NCI-H1092 treated with DMSO at 0.1 percent for 48 hours (cell line): Measurements from ENCODE around the gene NEK8.
"Not testable (repeated sequence)": the region's sequence is repeated elsewhere in the genome, so short reads cannot be mapped to it uniquely, and the experiment has no call there.

ENCODE experiments used
- DNase-seq: peaks from one replicate; lab custom pipeline; 2025; lab: John Stamatoyannopoulos, UW

The NEK8 gene

DNA sequence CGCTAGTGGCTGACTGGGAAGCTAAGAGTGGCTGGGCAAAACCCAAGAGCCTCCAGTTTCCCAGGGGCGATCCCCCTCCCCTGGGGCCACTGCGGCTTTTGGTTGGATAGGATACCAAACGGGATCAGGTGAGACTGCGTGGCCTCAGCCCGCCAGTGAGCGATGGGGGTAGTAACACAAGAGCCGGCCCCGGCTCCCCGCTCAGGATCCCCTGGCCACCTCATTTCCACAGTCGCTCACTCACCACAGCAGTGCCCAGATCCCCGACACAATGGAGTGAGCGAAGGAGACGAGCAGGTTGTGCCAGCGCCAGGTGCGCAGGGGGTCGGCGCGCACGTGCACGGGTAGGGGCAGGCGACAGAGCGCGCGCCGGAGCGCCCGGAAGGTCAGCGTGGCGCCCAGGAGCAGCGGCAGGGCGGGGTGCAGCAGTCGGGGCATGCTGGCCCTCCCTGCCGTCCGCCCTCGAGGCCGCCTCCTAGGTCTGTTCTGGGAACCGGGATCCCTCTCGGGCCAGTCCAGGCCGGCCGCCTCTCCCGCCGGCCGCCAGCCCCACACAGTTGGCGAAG lies 2.8 kb upstream of the NEK8 start:
- DNase-seq: peak; percentile 78

DNA sequence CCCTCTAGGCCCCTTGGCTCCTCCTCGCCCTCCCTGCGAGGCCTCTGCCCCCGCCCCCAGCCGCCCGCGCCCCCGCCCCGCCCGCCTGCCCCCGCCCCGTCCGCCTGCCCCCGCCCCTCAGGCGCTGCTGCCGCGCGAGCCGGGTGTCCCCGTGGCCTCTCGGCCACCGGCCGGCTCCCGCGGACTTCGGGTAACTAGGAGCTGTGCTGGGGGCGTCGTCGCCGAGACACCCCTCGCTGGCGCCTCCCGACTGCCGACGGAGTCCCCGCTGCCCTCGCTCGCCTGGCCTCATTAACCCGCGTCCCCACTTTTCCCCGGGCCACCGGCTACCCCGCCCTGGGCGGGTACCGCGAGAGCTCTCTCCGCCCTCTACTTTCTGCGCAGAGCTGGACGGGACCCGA lies 2.4 kb upstream of the NEK8 start, which contains the start of gene TLCD1:
Gene TLCD1, minus strand, starts transcription at position 8 of the 401 bp plus-strand sequence. CDS start 136 bp downstream, outside the sequence.
- peak; percentile 69 for DNase-seq

DNA sequence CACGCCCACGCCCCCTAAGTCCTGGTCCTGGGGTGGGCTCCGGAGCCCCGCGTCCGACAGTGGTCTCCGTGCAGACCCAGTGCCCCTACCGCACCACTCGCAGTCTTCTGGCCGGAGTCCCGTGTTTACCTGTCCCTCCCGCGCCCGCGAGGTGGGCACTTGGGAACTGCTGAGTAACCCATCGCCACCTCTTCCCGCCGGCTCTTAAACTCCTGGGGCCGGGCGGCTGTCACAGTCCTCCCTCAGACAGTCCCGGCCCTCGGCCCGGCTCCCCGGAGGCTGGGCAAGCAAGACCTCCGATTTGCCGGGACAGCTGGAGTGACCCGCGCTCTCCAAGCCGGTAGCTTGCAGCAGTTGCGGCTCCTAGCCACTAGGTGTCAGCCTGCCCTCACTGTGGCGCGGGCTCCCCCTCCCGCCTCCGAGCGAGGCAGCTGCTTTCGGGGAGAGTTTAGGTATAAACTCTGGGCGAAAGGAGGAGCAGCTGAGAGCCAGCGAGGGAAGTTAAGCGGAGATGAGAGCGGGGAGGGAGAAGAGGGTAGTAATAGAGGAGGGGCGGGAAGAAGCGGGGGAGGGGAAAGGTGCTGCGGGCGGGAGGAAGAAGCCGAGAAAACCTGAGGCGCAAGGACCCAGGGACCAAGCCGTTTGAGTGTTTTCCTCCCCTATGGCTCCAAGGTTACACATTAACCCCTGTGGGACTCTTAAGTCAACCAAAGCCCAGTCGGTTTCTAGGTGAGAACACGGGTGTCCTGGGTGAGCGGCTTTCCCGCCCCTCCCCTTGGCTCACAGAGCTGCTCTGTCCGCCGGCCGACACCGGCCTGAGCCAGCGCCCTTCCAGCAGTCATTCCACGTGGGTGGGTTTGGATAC lies 1.7 kb upstream of the NEK8 start:
- peak; percentile 89 for DNase-seq

DNA sequence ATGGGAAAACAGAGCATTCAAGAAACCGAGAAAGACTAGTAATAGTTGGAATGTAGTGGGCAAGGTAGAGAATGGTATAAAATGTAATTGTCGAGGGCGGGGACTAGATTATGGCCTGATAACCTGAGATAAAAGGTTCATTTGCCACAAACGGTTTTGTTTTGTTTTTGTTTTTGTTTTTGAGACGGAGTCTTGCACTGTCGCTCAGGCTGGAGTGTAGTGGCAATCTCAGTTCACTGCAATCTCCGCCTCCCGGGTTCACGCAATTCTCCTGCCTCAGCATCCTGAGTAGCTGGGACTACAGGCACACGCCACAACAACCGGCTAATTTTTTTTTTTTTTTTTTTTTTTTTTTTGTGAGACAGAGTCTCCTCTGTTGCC lies 1.4 kb downstream of the NEK8 start:
- no peak for DNase-seq

DNA sequence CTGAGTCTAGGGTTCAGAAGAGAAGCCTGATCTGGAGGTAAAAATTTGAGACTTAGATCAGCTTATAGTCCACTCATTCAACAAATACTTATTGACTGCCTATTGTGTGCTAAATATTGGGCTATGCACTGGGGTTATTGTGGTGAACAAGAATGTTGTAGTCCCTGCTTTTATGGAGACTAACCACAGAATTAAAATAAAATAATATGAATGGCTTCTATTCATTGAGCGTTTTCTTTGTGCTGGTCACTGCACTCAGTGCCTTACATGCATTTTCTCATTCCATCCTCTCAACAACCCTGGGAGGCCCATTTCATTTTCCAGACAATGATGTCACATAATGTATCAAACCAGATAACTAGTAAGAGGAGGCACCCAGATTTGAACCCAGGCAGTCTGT lies 4.8 kb downstream of the NEK8 start:
- DNase-seq: no peak

DNA sequence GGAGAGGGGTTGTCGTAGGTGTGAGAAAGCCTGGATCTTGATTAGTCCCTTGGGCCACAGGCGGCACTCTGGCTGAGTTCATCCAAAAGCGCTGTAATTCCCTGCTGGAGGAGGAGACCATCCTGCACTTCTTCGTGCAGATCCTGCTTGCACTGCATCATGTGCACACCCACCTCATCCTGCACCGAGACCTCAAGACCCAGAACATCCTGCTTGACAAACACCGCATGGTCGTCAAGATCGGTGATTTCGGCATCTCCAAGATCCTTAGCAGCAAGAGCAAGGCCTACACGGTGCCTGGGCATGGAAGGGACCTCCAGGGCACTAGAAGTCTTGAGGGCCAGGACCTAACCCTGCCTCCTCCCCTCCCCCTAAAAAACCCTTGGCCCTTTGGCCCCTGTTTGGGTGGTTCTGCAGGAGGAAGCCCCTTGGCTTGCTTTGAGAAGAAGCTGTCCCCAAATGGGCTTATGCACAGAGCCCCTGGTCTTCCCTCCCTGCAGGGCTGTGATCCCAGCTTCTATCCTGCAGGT lies 6.2 kb downstream of the NEK8 start:
- DNase-seq: no peak

DNA sequence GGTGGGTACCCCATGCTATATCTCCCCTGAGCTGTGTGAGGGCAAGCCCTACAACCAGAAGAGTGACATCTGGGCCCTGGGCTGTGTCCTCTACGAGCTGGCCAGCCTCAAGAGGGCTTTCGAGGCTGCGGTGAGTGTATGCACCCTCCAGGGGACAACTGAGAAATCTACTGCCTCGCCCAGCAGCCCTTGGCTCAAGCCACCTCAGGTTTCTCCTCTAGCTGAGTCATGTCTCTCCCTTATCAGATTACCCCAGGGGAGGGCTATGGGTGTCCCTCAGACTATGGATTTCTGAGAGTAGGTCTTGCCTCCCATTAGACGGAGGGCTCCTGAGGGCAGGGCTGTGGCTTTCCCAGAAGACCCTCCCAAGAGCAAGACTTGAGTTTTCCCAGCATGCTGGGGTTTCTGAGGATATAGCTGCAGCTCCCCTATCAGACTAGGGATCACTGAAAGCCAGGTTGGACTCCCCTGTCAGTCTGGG lies 6.7 kb downstream of the NEK8 start:
- no peak for DNase-seq

DNA sequence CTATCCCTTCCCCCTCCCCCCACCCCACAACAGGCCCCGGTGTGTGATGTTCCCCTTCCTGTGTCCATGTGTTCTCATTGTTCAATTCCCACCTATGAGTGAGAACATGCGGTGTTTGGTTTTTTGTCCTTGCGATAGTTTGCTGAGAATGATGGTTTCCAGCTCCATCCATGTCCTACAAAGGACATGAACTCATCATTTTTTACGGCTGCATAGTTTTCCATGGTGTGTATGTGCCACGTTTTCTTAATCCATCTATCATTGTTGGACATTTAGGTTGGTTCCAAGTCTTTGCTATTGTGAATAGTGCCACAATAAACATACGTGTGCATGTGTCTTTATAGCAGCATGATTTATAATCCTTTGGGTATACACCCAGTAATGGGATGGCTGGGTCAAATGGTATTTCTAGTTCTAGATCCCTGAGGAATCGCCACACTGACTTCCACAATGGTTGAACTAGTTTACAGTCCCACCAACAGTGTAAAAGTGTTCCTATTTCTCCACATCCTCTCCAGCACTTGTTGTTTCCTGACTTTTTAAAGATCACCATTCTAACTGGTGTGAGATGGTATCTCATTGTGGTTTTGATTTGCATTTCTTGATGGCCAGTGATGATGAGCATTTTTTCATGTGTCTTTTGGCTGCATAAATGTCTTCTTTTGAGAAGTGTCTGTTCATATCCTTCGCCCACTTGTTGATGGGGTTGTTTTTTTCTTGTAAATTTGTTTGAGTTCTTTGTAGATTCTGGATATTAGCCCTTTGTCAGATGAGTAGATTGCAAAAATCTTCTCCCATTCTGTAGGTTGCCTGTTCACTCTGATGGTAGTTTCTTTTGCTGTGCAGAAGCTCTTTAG lies 7.6 kb downstream of the NEK8 start:
- not testable (repeated sequence) for DNase-seq

DNA sequence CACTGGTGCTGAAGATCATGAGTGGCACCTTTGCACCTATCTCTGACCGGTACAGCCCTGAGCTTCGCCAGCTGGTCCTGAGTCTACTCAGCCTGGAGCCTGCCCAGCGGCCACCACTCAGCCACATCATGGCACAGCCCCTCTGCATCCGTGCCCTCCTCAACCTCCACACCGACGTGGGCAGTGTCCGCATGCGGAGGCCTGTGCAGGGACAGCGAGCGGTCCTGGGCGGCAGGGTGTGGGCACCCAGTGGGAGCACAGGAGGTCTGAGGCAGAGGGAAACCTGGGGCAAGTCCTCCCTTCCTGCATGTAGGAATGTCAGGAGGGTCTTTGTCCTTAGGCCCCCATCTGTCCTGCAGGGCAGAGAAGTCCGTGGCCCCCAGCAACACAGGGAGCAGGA lies 8.7 kb downstream of the NEK8 start:
- no peak for DNase-seq

DNA sequence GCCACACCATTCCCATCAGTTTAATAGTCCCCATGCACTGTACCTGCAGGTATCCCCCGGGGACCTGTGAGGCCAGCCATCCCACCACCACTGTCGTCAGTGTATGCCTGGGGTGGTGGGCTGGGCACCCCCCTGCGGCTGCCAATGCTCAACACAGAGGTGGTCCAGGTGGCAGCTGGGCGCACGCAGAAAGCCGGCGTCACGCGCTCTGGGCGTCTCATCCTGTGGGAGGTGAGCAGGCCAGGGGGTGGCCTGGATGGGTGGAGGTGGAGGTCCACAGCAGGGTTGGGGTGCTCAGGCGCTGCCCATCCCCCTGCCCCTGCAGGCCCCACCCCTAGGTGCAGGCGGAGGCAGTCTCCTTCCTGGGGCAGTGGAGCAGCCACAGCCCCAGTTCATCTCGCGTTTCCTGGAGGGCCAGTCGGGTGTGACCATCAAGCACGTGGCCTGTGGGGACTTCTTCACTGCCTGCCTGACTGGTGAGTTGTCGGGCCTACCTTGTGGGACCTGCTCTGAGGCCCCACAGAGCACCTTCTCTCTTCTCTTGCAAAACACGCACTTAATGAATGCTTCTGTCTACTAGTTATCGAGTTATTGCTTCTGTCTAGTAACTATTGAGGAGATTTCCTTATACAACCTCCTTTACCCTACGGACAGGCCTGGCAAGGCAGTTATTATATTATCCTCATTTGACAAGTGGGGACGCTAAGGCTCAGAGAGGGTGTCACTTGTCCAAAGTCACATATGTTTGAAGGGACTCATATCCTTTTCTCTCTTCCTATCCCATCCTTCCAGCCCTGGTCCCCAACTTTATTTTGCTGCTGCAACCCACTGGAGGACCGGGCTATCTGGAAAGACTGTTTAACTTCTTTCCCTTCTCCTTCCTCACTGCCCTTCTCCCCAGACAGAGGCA lies 9.4 kb downstream of the NEK8 start:
- no peak for DNase-seq

DNA sequence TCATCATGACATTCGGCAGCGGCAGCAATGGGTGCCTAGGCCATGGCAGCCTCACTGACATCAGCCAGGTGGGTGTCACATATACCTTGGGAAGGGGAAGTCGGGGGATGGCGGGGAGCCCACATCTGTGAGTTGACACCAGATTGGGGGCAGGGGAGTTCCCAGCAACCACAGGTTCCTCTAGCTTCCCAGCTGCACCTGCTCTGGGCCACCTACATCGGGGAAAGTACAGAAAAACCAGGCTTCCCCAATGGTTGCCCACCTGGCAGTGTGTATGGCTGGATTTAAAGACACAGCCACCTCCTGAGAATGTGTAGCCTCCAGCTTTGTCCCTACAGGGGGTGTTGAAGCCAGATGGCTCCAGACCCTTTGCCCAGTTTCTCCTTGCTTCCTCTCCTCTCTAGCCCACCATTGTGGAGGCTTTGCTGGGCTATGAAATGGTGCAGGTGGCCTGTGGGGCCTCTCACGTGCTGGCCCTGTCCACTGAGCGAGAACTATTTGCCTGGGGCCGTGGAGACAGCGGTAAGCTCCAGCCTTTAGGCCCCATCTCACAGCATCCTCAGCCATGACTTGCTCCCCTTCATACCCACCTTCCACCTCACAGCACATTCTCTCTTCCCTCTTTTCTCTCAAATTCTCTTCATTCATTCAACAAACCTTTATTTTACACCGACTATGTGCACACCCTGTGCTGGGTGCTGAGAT lies 10.2 kb downstream of the NEK8 start:
- no peak for DNase-seq

DNA sequence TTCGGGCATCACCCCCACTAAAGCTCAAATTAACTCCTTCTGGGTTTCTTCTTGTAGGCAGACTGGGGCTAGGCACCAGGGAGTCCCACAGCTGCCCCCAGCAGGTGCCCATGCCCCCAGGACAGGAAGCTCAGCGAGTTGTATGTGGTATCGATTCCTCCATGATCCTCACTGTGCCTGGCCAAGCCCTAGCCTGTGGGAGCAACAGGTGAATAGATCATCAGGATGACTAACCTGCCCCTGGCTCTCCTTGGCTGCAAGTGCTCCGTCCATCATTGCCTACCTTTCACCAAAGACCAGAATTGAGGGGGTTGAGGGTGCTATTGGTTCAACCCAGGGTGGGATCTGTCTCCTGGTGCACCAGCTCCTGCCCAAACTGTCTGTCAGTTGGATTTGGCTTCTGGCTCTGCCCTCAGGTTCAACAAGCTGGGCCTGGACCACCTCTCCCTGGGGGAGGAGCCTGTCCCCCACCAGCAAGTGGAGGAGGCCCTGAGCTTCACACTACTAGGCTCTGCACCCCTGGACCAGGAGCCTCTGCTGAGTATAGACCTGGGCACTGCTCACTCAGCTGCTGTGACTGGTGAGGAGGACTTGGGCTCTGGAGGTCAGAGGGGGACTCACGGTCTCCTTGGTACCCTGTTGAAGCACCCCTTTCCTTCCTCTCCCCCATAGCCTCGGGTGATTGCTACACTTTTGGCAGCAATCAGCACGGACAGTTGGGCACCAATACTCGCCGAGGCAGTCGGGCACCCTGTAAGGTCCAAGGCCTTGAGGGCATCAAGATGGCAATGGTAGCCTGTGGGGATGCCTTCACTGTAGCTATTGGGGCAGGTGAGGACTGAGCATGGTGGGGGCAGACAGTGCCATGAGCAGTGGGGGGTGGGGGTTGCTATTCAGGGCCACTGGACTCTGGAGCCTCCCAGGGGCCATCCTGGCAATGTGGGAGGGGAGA lies 12.1 kb downstream of the NEK8 start:
- DNase-seq: no peak

DNA sequence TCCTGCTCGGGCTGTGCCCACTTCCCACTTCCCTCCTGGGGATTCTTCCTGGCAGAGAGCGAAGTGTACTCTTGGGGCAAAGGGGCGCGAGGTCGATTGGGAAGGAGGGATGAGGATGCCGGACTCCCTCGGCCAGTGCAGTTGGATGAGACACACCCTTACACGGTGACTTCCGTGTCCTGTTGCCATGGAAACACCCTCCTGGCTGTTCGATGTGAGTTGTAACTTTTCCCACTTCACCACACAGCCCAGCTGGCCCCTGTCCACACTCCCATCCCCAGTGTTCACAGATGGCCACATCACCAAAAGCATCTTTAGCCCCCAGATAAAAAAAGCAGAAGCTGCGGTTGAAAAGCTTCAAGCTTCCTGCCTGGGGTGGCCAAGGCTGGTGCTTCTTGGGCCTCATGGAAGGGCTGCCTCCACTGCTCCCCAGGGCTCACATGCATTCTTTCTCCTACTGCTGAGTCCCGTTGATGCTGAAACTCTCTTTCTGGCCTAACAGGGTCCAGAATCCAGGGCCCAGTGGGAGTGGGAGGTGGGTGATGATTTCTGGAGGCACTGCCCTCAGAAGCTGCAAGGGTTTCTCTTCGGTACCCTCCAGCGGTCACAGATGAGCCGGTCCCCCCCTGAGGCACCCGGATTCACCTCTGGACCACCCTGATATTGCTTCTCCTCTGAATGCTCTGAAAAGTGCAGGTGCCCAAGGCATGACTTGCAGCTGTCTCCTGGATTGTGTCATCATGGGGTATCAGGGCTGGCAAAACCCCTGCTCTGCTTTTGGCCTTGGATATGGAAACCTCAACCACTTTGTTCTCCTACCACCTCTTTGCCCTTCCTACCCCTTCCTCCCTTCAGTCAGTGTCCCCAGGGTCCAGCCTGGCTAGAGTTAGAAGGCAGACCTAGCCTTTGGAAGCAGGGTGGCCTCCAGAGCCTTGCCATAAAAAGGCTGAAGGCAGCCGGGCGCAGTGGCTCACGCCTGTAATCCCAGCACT lies 13.1 kb downstream of the NEK8 start:
- no peak for DNase-seq

DNA sequence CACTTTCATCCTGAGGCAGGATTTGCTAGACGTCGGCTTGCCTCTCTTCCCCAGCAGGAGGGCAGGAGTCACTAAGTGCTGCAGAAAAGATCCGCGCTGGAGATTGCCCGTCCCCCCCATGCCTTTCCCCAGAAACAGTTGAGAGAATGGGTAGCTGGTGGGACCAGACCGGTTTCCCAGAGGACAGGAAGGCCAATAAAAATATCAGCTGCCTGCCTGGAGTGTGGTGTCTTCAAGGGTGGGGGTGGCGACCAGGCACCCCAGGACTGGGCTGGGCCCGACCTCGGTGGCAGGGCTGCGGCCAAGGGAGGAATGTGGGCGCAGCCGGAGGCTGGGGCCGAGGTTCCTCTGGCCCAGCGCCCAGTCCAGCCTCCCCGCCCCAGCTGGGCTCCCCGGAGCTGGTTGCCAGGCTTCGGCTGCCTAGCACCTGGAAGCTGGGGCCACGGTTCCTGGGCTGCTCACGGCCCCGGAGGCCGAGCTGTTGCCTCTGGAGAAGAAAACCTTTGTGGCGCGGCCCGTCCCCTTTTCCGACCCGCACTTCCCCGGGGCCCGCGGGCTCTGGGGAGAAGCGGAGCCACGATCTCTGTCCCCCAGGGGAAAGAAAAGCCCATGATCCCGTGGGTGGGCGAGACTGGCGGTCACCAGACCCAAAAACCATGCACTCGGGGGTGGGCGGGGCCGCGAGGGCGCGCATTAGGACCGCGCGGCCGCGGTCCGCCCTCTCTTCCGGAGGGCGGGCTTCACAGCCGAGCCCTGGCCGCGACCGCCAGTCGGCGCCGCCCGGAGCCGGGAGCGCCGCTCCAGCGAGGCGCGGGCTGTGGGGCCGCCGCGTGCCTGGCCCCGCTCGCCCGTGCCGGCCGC lies 14.9 kb downstream of the NEK8 start, which contains the start of gene TRAF4:
Gene TRAF4, plus strand, starts transcription at position 769 of the 861 bp plus-strand sequence. CDS start 102 bp downstream, outside the sequence.
- peak; percentile 80 for DNase-seq

DNA sequence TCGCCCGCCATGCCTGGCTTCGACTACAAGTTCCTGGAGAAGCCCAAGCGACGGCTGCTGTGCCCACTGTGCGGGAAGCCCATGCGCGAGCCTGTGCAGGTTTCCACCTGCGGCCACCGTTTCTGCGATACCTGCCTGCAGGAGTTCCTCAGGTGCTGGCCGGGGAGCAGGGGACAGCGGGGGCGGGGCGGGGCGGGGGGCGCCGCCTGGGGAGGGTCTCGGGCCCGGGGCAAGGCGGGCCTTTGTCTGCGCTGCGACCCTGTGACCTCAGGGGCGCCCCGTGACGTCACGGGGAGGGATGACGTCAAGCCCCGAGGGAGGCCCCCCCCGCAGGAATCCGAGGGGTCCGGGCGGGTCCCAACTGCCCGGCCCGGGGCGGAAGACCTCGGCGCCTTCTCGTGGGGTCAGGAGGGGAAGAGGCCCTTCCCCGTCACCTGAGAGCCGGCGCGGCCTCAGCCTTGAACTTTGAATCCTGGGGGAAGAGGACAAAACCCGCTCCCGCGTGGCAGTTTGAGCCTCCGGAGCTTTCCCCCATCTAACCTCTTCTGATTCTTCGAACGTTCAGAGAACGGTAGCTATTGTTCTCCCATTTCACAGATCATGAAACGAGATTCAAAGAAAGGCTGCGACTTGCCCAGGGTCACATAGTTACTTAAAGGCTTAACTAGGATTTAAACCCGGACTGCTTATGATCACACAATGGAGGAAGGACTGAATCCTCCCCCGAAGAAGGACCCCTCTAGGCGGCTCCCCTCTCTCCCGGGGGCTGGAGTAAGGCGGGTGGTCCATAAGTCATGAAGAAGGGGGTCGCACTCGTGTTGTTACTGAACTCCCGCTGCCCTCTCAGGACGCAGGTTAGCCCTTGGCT lies 15.8 kb downstream of the NEK8 start:
- DNase-seq: peak; percentile 25
